Caco-2 (cell line): Measurements from ENCODE around the gene TELO2. TPM values are rescaled to one million over a fixed set of nuclear protein-coding genes. Genes with fewer than 3 reads are reported as not detected.

ENCODE experiments used
- BruUV-seq: library from RNA; stranded (reverse); fragments of 400-500 nt; replicated peaks from 2 replicates; lab custom pipeline; 2021; lab: Mats Ljungman, UMichigan
- CTCF ChIA-PET: fragments of 300-600 bp; sonication (Branson Sonifier 250); formaldehyde crosslinking; loops from one replicate; lab custom pipeline; 2022; ENCODE audit warnings: antibody characterized with exemption; lab: Charles Lee
- POLR2A ChIA-PET: fragments of 300-600 bp; sonication (Branson Sonifier 250); formaldehyde crosslinking; loops from one replicate; lab custom pipeline; 2022; ENCODE audit warnings: antibody characterized with exemption; lab: Charles Lee
- DNase-seq, 2 experiments: peaks; one replicate each; pipeline versions ENCODE4 v3.0.0 to v3.0.0-alpha.2; 2020 to 2022
- H3K27me3 ChIP-seq: replicated peaks from 2 replicates; pipeline ENCODE4 v1.6.0; 2011; ENCODE audit warnings: low read length; ENCODE audit not compliant: control insufficient read depth, insufficient read depth
- H3K36me3 ChIP-seq: 2 replicates; pipeline ENCODE4 v1.5.1; 2011; ENCODE audit warnings: low read length; ENCODE audit not compliant: control insufficient read depth, insufficient read depth
- H3K4me1 ChIP-seq: fragments of 250-450 bp; sonication (Bioruptor Pico); 2 replicates; pipeline ENCODE4 v1.5.1; 2020; ENCODE audit warnings: mild to moderate bottlenecking
- H3K4me3 ChIP-seq: 2 replicates; pipeline ENCODE4 v1.5.1; 2011; ENCODE audit warnings: low read depth, mild to moderate bottlenecking, control low read depth, low read length
- H3K9me3 ChIP-seq: fragments of 250-450 bp; sonication (Bioruptor Pico); 2 replicates; pipeline ENCODE4 v1.5.1; 2020; ENCODE audit warnings: mild to moderate bottlenecking, moderate library complexity
- H3K27ac Mint-ChIP-seq: one replicate; pipeline ENCODE4 v1.8.0; 2022; ENCODE audit warnings: mixed read lengths; ENCODE audit not compliant: unreplicated experiment
- H3K27me3 Mint-ChIP-seq: one replicate; pipeline ENCODE4 v1.8.0; 2022; ENCODE audit warnings: mixed read lengths; ENCODE audit not compliant: insufficient read depth, unreplicated experiment
- H3K36me3 Mint-ChIP-seq: one replicate; pipeline ENCODE4 v1.8.0; 2022; ENCODE audit warnings: mild to moderate bottlenecking, mixed read lengths; ENCODE audit not compliant: insufficient read depth, unreplicated experiment
- H3K4me1 Mint-ChIP-seq: one replicate; pipeline ENCODE4 v1.8.0; 2022; ENCODE audit warnings: low read depth, mixed read lengths; ENCODE audit not compliant: unreplicated experiment
- H3K4me3 Mint-ChIP-seq: one replicate; pipeline ENCODE4 v1.8.0; 2022; ENCODE audit warnings: mild to moderate bottlenecking, moderate library complexity, mixed read lengths; ENCODE audit not compliant: unreplicated experiment
- H3K9me3 Mint-ChIP-seq: one replicate; pipeline ENCODE4 v1.8.0; 2022; ENCODE audit warnings: mixed read lengths; ENCODE audit not compliant: unreplicated experiment
- intact Hi-C: fragments of 100-400 bp; cut with micrococcal nuclease; formaldehyde crosslinking; loops from one replicate; pipeline ENCODE4 v1.10.0; 2022; ENCODE audit not compliant: unreplicated experiment
- total RNA-seq: library from RNA; stranded (reverse); gene quantifications from 2 replicates; pipeline ENCODE4 v1.2.3, GENCODE V29; 2022
- TF ChIP-seq, protein P1 (sequence below), 2 experiments: fragments of 200-600 bp in 1 of 2; IDR thresholded peaks; 1 replicate in 1 of 2; 2 replicates in 1 of 2; pipeline versions ENCODE4 v1.5.1 to v1.8.0; 2011 to 2022; ENCODE audit warnings: antibody characterized with exemption in 1 of 2, control low read depth in 1 of 2, inconsistent platforms in 1 of 2, low read depth in 1 of 2, low read length in 1 of 2, mild to moderate bottlenecking in 1 of 2, moderate library complexity in 1 of 2; ENCODE audit not compliant: insufficient read depth in 1 of 2, severe bottlenecking in 1 of 2, unreplicated experiment in 1 of 2

Gene TELO2
- total RNA-seq, 1 experiment from 2014 or later, result 55.7 TPM

GRCh38 chr16:1451702-1452392 is 41.3 kb upstream of the TELO2 start:
- intact Hi-C loops, result no loop called here
- no peaks in the 10 kb centered on the region for H3K9me3 ChIP-seq
- no peaks in the 10 kb centered on the region for H3K27me3 ChIP-seq
- H3K36me3 Mint-ChIP-seq, result peaks cover 5% of the 10 kb centered on the region
- peaks cover 1% of the 10 kb centered on the region; the same call in 1 of the 2 replicates for H3K36me3 ChIP-seq
- H3K4me1 ChIP-seq, result no peaks in the 10 kb centered on the region
- no peaks in the 10 kb centered on the region for H3K9me3 Mint-ChIP-seq
- ChIA-PET CTCF (no interaction called here), POLR2A (no interaction called here)
- no peak overlapping the region for H3K4me3 ChIP-seq
- TF ChIP-seq, protein P1, sequence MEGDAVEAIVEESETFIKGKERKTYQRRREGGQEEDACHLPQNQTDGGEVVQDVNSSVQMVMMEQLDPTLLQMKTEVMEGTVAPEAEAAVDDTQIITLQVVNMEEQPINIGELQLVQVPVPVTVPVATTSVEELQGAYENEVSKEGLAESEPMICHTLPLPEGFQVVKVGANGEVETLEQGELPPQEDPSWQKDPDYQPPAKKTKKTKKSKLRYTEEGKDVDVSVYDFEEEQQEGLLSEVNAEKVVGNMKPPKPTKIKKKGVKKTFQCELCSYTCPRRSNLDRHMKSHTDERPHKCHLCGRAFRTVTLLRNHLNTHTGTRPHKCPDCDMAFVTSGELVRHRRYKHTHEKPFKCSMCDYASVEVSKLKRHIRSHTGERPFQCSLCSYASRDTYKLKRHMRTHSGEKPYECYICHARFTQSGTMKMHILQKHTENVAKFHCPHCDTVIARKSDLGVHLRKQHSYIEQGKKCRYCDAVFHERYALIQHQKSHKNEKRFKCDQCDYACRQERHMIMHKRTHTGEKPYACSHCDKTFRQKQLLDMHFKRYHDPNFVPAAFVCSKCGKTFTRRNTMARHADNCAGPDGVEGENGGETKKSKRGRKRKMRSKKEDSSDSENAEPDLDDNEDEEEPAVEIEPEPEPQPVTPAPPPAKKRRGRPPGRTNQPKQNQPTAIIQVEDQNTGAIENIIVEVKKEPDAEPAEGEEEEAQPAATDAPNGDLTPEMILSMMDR (IDR thresholded peaks at IDR 0.05; ENCODE audit: insufficient read depth in 1 of 2, low read depth in 1 of 2, low read length in 1 of 2, severe bottlenecking in 1 of 2, unreplicated experiment in 1 of 2), result no peak
- no TSS peak for BruUV-seq
- no peaks in the 10 kb centered on the region for H3K4me1 Mint-ChIP-seq
- H3K27me3 Mint-ChIP-seq, result no peaks in the 10 kb centered on the region
- no peak for DNase-seq
- H3K4me3 Mint-ChIP-seq, result no peak overlapping the region
- H3K27ac Mint-ChIP-seq, result no peak overlapping the region

GRCh38 chr16:1452530-1452929 is 40.6 kb upstream of the TELO2 start:
- POLR2A ChIA-PET, result no interaction called here

GRCh38 chr16:1453316-1453715 is 39.8 kb upstream of the TELO2 start:
- no peaks in the 10 kb centered on the region for H3K9me3 Mint-ChIP-seq
- H3K36me3 ChIP-seq, result peaks cover 1% of the 10 kb centered on the region; the same call in 1 of the 2 replicates
- H3K27me3 ChIP-seq, result no peaks in the 10 kb centered on the region
- H3K4me1 Mint-ChIP-seq, result no peaks in the 10 kb centered on the region
- POLR2A ChIA-PET, result interaction anchor here (0.6 kb wide), 1 partner anchor 144 kb away, joined by 4 read pairs; the partner anchor contains the start of gene UBE2I
- H3K4me3 ChIP-seq, result no peak overlapping the region
- BruUV-seq, result no TSS peak
- intact Hi-C loops, result no loop called here
- H3K27ac Mint-ChIP-seq, result no peak overlapping the region
- TF ChIP-seq, protein P1 (IDR thresholded peaks at IDR 0.05; ENCODE audit: insufficient read depth in 1 of 2, low read depth in 1 of 2, low read length in 1 of 2, severe bottlenecking in 1 of 2, unreplicated experiment in 1 of 2), result no peak
- peaks cover 5% of the 10 kb centered on the region for H3K36me3 Mint-ChIP-seq
- no peaks in the 10 kb centered on the region for H3K9me3 ChIP-seq
- CTCF ChIA-PET, result no interaction called here
- no peak for DNase-seq
- no peaks in the 10 kb centered on the region for H3K27me3 Mint-ChIP-seq
- no peak overlapping the region for H3K4me3 Mint-ChIP-seq
- H3K4me1 ChIP-seq, result no peaks in the 10 kb centered on the region

More at GRCh38 chr16:1452530-1452929, 40.6 kb upstream of the TELO2 start:
- intact Hi-C loops, result no loop called here
- H3K27me3 Mint-ChIP-seq, result no peaks in the 10 kb centered on the region
- peaks cover 1% of the 10 kb centered on the region; the same call in 1 of the 2 replicates for H3K36me3 ChIP-seq
- H3K9me3 ChIP-seq, result no peaks in the 10 kb centered on the region
- no peaks in the 10 kb centered on the region for H3K9me3 Mint-ChIP-seq
- H3K4me3 Mint-ChIP-seq, result no peak overlapping the region
- no peak for DNase-seq
- H3K4me1 ChIP-seq, result no peaks in the 10 kb centered on the region
- no peak overlapping the region for H3K4me3 ChIP-seq
- BruUV-seq, result no TSS peak
- H3K4me1 Mint-ChIP-seq, result no peaks in the 10 kb centered on the region
- no peaks in the 10 kb centered on the region for H3K27me3 ChIP-seq
- H3K27ac Mint-ChIP-seq, result no peak overlapping the region
- CTCF ChIA-PET, result no interaction called here
- H3K36me3 Mint-ChIP-seq, result peaks cover 5% of the 10 kb centered on the region
- TF ChIP-seq, protein P1 (IDR thresholded peaks at IDR 0.05; ENCODE audit: insufficient read depth in 1 of 2, low read depth in 1 of 2, low read length in 1 of 2, severe bottlenecking in 1 of 2, unreplicated experiment in 1 of 2), result no peak
